Transverse colon (tissue), 4 donors: ENCODE measurements around the gene TMEM200A. TPM values are rescaled to one million over a fixed set of nuclear protein-coding genes. Genes with fewer than 3 reads are reported as not detected.

ENCODE experiments used
- DNase-seq: peaks from one replicate; pipeline ENCODE4 v3.0.0-alpha.2; 2019
- H3K27ac ChIP-seq, 4 donors: fragments of 200-600 bp; sonication (generic); 2 replicates each; pipeline ENCODE4 v1.5.1; 2016 to 2018; ENCODE audit warnings: inconsistent platforms in 4 of 4
- H3K27me3 ChIP-seq: fragments of 200-600 bp; sonication (generic); 2 replicates; pipeline ENCODE4 v1.5.1; 2017; ENCODE audit warnings: inconsistent platforms
- H3K36me3 ChIP-seq, 4 donors: fragments of 200-600 bp; sonication (generic); 2 replicates each; pipeline ENCODE4 v1.5.1; 2017 to 2019; ENCODE audit warnings: inconsistent platforms in 4 of 4
- H3K4me1 ChIP-seq, 4 donors: fragments of 200-600 bp; sonication (generic); 2 replicates each; pipeline ENCODE4 v1.5.1; 2017 to 2020; ENCODE audit warnings: inconsistent platforms in 4 of 4
- H3K4me3 ChIP-seq, 4 donors: fragments of 200-600 bp; sonication (generic); 1 replicate in 1 of 4; 2 replicates in 3 of 4; pipeline versions ENCODE4 v1.5.1 to v1.6.1; 2017 to 2019; ENCODE audit warnings: inconsistent platforms in 4 of 4
- H3K9me3 ChIP-seq, 2 donors: fragments of 200-600 bp; sonication (generic); 2 replicates each; pipeline ENCODE4 v1.5.1; 2017 to 2019; ENCODE audit warnings: inconsistent platforms in 2 of 2
- EP300 ChIP-seq: sonication (generic); formaldehyde crosslinking; IDR thresholded peaks from one replicate; pipeline ENCODE4 v1.6.1; 2017; ENCODE audit warnings: antibody characterized with exemption, low read depth
- POLR2A ChIP-seq: fragments of 450-650 bp; IDR thresholded peaks from one replicate; pipeline ENCODE4 v1.6.1; 2016; ENCODE audit warnings: antibody characterized with exemption, mild to moderate bottlenecking, moderate library complexity
- POLR2AphosphoS5 ChIP-seq, 3 donors: sonication (generic); formaldehyde crosslinking; IDR thresholded peaks; one replicate each; pipeline ENCODE4 v1.6.1; 2016; ENCODE audit warnings: antibody characterized with exemption in 3 of 3
- WGBS, 2 donors: methylation state at CpG; one replicate each; pipeline ENCODE4 v1.1.5; 2018; ENCODE audit warnings: low coverage in 1 of 2; 5-methylcytosine and 5-hydroxymethylcytosine counted together
- in situ Hi-C, 4 donors: fragments of 200-750 bp; cut with MboI; loops; one replicate each; pipeline versions ENCODE4 v1.15.0 to v1.15.1; 2017; ENCODE audit warnings: low sequenced_read_pairs in 3 of 4, low pct_ligation_motif_present in 1 of 4, low pct_unique_long_range_greater_than_20kb in 1 of 4
- intact Hi-C: fragments of 100-400 bp; cut with DNase I; formaldehyde crosslinking; loops from one replicate; pipeline ENCODE4 v1.15.1; 2023; ENCODE audit warnings: low total_unique reads
- total RNA-seq, 4 donors: library from RNA; depleted of rRNA; stranded (reverse); fragments of >200 nt; gene quantifications; one replicate each; pipeline ENCODE4 v1.1.0, GENCODE V29; 2016
- TF ChIP-seq, protein P1 (sequence below), 5 experiments: fragments of 200-600 bp in 3 of 5; fragments of 450-650 bp in 2 of 5; sonication (generic) in 3 of 5; IDR thresholded peaks; 1 replicate in 2 of 5; 2 replicates in 3 of 5; pipeline ENCODE4 v1.5.1; 2016 to 2017; ENCODE audit warnings: antibody characterized with exemption in 5 of 5, inconsistent platforms in 3 of 5, mild to moderate bottlenecking in 2 of 5, moderate library complexity in 1 of 5

TMEM200A gene
- total RNA-seq, 4 donors from 2014 or later, result 0.20 to 19.5 (median 16.0) TPM

DNA sequence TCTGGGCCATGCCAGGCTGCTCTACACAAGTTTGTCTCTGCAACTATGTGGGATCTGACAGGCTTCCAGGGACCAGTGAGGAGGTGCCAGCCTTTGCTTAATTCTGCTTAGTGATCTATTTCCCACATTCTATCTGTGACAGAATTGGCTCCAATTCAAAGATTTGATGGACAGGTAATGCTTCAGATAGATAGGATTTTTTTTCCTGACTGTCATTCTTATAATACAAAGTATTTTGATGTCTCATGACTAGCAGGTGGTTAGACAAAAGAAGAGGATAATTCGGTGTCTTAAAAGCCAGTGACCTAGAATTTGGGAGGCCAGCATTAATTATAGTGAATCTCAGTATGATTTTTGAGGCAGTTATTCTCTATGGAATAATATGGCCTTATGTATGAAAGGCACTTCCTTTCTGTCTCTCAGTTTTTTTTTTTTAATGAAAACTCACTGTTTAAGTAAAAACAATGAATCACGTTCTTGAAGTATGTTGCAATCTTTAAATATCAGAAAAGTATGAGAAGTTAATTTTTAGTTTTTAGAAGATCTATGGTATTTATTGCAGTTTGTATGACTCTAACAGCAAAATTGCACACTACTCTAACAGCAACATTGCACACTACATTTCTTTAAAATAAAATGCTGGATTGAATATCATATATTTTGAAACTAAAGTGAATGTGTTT, 43.7 kb downstream of the TMEM200A start:
- H3K27me3 ChIP-seq, result no peaks in the 10 kb centered on the region
- H3K4me1 ChIP-seq, result peaks cover 0 to 3% (median 0%) of the 10 kb centered on the region in 4 donors
- no peak overlapping the region for H3K27ac ChIP-seq
- DNase-seq, result no peak
- no peaks in the 10 kb centered on the region for H3K9me3 ChIP-seq
- H3K4me3 ChIP-seq, result no peak overlapping the region
- intact Hi-C loops, result no loop called here
- TF ChIP-seq, protein P1, sequence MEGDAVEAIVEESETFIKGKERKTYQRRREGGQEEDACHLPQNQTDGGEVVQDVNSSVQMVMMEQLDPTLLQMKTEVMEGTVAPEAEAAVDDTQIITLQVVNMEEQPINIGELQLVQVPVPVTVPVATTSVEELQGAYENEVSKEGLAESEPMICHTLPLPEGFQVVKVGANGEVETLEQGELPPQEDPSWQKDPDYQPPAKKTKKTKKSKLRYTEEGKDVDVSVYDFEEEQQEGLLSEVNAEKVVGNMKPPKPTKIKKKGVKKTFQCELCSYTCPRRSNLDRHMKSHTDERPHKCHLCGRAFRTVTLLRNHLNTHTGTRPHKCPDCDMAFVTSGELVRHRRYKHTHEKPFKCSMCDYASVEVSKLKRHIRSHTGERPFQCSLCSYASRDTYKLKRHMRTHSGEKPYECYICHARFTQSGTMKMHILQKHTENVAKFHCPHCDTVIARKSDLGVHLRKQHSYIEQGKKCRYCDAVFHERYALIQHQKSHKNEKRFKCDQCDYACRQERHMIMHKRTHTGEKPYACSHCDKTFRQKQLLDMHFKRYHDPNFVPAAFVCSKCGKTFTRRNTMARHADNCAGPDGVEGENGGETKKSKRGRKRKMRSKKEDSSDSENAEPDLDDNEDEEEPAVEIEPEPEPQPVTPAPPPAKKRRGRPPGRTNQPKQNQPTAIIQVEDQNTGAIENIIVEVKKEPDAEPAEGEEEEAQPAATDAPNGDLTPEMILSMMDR (IDR thresholded peaks at IDR 0.05), result no peak
- TF ChIP-seq EP300 (no peak), POLR2A (no peak), POLR2AphosphoS5 (IDR thresholded peaks at IDR 0.05) (no peak)
- WGBS, 2 donors, result 62 to 75% methylated on average over 2 of the region's 2 CpGs
- in situ Hi-C loops, result no loop called here
- H3K36me3 ChIP-seq, result no peaks in the 10 kb centered on the region

DNA sequence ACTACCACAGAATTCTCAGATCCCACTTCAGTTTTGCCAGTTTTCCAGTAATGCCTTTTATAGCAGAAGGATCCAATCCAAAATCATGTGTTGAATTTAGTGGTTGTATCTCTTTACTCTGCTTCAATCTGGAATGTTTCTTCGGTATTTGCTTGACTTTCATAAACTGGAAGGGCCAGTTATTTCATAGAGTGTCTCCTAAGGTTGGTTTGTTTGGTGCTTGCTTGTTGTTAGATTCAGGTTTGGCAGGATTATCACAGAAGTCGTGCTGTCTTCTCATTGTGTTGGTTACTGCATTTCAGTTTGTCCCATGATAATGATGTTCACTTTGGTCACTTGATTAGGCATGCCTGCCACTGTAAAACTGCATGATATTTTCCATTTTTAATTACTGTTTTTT, 45.7 kb downstream of the TMEM200A start:
- TF ChIP-seq EP300 (no peak), POLR2A (no peak), POLR2AphosphoS5 (IDR thresholded peaks at IDR 0.05) (no peak)
- TF ChIP-seq, protein P1 (IDR thresholded peaks at IDR 0.05), result no peak
- Histone ChIP-seq H3K9me3 (no peaks in the 10 kb centered on the region), H3K4me3 (no peak overlapping the region), H3K36me3 (no peaks in the 10 kb centered on the region), H3K27ac (no peak overlapping the region), H3K4me1 (peaks cover 0 to 3% (median 0%) of the 10 kb centered on the region in 4 donors), H3K27me3 (no peaks in the 10 kb centered on the region)
- WGBS, 2 donors, result 81 to 95% methylated on average over 2 of the region's 2 CpGs
- intact Hi-C loops (no loop called here), in situ Hi-C loops (no loop called here)
- DNase-seq, result no peak

GRCh38 chr6:130412556-130413290, 46.9 kb downstream of the TMEM200A start:
- Histone ChIP-seq H3K27me3 (no peaks in the 10 kb centered on the region), H3K27ac (no peak overlapping the region), H3K4me3 (no peak overlapping the region), H3K4me1 (peaks cover 0 to 1% (median 0%) of the 10 kb centered on the region in 4 donors), H3K36me3 (no peaks in the 10 kb centered on the region), H3K9me3 (no peaks in the 10 kb centered on the region)
- 86% methylated on average over 1 of the region's 1 CpG; no CpG with 5 or more reads in 1 of the 2 donors for WGBS, 2 donors
- in situ Hi-C loops (no loop called here), intact Hi-C loops (no loop called here)
- TF ChIP-seq, protein P1 (IDR thresholded peaks at IDR 0.05), result no peak
- TF ChIP-seq EP300 (no peak), POLR2A (no peak)
- no peak for DNase-seq

DNA sequence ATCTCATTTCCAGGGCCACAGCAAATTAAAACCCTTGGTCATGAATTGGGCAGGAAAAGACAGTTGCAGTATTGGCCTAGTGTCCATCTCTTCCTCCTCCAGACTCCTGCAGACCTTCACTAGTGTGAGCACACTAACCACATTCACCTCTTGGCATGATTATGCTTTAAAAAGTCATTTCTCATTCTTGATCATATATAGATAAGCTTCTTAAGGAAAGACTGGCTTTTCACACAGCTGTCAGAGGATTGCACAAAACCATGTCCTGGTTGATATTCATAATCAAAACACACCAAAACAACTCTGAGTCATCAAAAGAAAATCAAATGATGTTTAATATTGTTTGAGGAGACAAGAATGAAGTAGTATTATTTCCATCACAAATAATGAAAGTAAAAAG, 52.1 kb downstream of the TMEM200A start:
- H3K36me3 ChIP-seq, result no peaks in the 10 kb centered on the region
- intact Hi-C loops, result no loop called here
- in situ Hi-C loops, result no loop called here
- no peaks in the 10 kb centered on the region for H3K9me3 ChIP-seq
- no peaks in the 10 kb centered on the region for H3K27me3 ChIP-seq
- H3K4me3 ChIP-seq, result no peak overlapping the region
- H3K4me1 ChIP-seq, result no peaks in the 10 kb centered on the region
- no peak for DNase-seq
- no peak overlapping the region for H3K27ac ChIP-seq
- TF ChIP-seq POLR2A (no peak), POLR2AphosphoS5 (IDR thresholded peaks at IDR 0.05) (no peak), EP300 (no peak)
- TF ChIP-seq, protein P1 (IDR thresholded peaks at IDR 0.05), result no peak
